NOMO-1 treated with dmso at 0.1 percent for 144 hours (cell line): ENCODE data around the gene MARCHF6.
"Not testable (repeated sequence)": the region's sequence is repeated elsewhere in the genome, so short reads cannot be mapped to it uniquely, and the experiment has no call there.

Experiments used
- DNase-seq: peaks from one replicate; lab custom pipeline; 2025; ENCODE audit not compliant: unreplicated experiment; lab: John Stamatoyannopoulos, UW

Gene MARCHF6

GRCh38 chr5:10353241-10354047, at the start of gene MARCHF6:
MARCHF6 (plus strand) TSS chr5:10353695; CDS start chr5:10353899, 204 bp downstream.
- peak; percentile 96 for DNase-seq

- DNase-seq = no peak
Observed at GRCh38 chr5:10303699-10304170, 49.8 kb upstream of the MARCHF6 start.

- no peak for DNase-seq
Observed at GRCh38 chr5:10304932-10305331, 48.6 kb upstream of the MARCHF6 start.

GRCh38 chr5:10306114-10306513, 47.4 kb upstream of the MARCHF6 start:
- no peak for DNase-seq

GRCh38 chr5:10306806-10307205, 46.7 kb upstream of the MARCHF6 start:
- no peak for DNase-seq

- peak; percentile 67 for DNase-seq
Observed at GRCh38 chr5:10307206-10308148, 46.0 kb upstream of the MARCHF6 start, which contains the start of gene CMBL. CMBL (minus strand) TSS chr5:10307902; CDS start chr5:10290762, 17,140 bp downstream.

GRCh38 chr5:10308844-10309243, 44.7 kb upstream of the MARCHF6 start:
- no peak for DNase-seq

GRCh38 chr5:10310066-10310779, 43.3 kb upstream of the MARCHF6 start:
- DNase-seq = no peak

GRCh38 chr5:10310835-10311570, 42.5 kb upstream of the MARCHF6 start:
- DNase-seq = not testable (repeated sequence)

- DNase-seq = no peak
Observed at GRCh38 chr5:10311595-10312425, 41.7 kb upstream of the MARCHF6 start.

GRCh38 chr5:10315201-10315600, 38.3 kb upstream of the MARCHF6 start:
- DNase-seq = no peak

- no peak for DNase-seq
Observed at GRCh38 chr5:10315824-10316509, 37.5 kb upstream of the MARCHF6 start.

- no peak for DNase-seq
Observed at GRCh38 chr5:10317825-10318682, 35.4 kb upstream of the MARCHF6 start.

GRCh38 chr5:10319202-10319851, 34.2 kb upstream of the MARCHF6 start:
- no peak for DNase-seq

- DNase-seq = no peak
Observed at GRCh38 chr5:10320793-10321192, 32.7 kb upstream of the MARCHF6 start.

GRCh38 chr5:10321882-10322281, 31.6 kb upstream of the MARCHF6 start:
- DNase-seq = no peak
